Measurements from ENCODE around the gene CPEB3. TPM values are rescaled to one million over a fixed set of nuclear protein-coding genes. Genes with fewer than 3 reads are reported as not detected.
A peak's percentile ranks its signal among the peaks of the same experiment; 100 is the strongest.

CPEB3 gene
- total RNA-seq, 1 donor from 2014 or later: 13.6 TPM

DNA sequence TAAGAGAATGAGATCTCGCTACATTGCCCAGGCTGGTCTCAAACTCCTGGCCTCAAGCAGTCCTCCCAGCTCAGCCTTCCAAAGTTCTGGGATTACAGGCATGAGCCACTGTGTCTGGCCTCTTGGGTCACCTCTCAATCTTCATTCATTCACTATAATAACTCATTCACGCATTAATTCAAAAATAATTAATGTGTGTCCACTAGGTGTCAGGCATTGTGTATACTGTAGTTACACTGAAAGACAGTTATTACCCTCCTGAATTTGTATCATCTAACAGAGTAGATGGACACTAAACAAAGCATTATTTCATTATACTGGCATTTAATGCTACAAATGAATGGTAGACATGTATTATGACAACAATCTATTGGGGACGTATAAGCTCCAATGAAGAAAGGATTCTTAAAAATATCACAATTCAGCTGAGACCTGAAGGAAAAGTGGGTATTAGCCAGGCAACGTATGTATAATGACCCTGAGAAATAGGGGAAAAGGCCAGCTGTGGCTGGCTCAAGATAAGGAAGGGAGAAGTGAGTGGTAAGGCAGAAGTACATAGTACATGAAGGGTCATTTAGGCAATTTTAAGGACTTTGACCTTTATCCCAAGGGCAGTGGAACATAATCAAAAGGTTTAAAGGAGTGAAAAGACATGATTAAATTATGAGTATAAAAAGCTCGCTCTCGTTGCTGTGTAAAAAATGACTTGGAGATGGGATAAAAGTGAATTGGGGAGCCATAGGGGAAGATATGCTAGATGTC is 216.6 kb downstream of the CPEB3 start:
- peaks cover 10% of the 10 kb centered on the region for H3K36me3 ChIP-seq
- H3K27ac ChIP-seq (replicated peaks): no peak overlapping the region
- H3K4me3 ChIP-seq: no peak overlapping the region
- DNase-seq: no peak
- no peaks in the 10 kb centered on the region for H3K27me3 ChIP-seq (ENCODE audit: low read depth)
- H3K4me1 ChIP-seq: peaks cover 8% of the 10 kb centered on the region
- intact Hi-C loops (cut with micrococcal nuclease): no loop called here
- TF ChIP-seq, protein P1, sequence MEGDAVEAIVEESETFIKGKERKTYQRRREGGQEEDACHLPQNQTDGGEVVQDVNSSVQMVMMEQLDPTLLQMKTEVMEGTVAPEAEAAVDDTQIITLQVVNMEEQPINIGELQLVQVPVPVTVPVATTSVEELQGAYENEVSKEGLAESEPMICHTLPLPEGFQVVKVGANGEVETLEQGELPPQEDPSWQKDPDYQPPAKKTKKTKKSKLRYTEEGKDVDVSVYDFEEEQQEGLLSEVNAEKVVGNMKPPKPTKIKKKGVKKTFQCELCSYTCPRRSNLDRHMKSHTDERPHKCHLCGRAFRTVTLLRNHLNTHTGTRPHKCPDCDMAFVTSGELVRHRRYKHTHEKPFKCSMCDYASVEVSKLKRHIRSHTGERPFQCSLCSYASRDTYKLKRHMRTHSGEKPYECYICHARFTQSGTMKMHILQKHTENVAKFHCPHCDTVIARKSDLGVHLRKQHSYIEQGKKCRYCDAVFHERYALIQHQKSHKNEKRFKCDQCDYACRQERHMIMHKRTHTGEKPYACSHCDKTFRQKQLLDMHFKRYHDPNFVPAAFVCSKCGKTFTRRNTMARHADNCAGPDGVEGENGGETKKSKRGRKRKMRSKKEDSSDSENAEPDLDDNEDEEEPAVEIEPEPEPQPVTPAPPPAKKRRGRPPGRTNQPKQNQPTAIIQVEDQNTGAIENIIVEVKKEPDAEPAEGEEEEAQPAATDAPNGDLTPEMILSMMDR (IDR thresholded peaks at IDR 0.05; ENCODE audit: borderline replicate concordance): peak; percentile 33
- no peaks in the 10 kb centered on the region for H3K9me3 ChIP-seq (replicated peaks)

DNA sequence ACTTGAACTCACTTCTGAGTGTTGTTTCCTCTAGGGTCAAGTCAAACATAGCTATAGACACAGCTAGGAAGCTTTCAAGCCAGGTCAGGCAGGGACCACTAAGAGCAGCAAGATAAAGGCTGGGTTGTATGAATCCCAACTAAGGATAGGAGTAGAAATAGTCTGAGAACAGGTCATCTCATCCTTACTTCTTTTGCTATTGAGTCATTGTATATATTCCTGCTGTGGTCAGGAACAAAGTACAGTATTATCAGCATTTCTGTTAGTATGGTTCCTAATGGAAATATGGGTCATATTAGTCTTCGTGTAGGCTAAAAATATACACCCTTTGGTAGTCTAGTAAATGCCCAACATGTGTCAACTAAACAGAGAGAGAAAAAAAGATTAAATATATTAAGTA is 222.0 kb downstream of the CPEB3 start:
- Histone ChIP-seq H3K4me3 (no peak overlapping the region), H3K4me1 (peaks cover 19% of the 10 kb centered on the region), H3K36me3 (no peaks in the 10 kb centered on the region), H3K9me3 (replicated peaks) (no peaks in the 10 kb centered on the region), H3K27ac (replicated peaks) (no peak overlapping the region), H3K27me3 (ENCODE audit: low read depth) (no peaks in the 10 kb centered on the region)
- no peak for DNase-seq
- intact Hi-C loops (cut with micrococcal nuclease): no loop called here
- TF ChIP-seq, protein P1 (IDR thresholded peaks at IDR 0.05; ENCODE audit: borderline replicate concordance): no peak

DNA sequence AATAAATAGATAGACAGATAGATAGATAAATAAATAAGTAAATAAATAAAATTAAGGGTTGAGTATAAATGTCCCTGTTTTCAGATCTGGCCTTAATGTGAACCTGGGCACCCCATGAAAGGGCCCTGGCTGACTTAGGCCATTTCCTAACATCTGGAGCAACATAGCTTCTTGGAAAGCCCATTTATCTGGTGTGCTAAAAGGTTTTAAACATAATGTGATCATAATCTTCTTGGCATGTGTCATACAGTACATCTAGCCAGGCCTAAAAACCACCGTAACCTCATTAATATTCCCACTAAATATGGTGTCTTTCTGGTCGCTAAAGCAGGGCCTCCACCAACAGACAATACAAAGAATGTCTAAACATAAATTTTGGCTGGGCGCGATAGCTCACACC is 224.5 kb downstream of the CPEB3 start:
- intact Hi-C loops (cut with micrococcal nuclease): no loop called here
- DNase-seq: no peak
- TF ChIP-seq, protein P1 (IDR thresholded peaks at IDR 0.05; ENCODE audit: borderline replicate concordance): no peak

DNA sequence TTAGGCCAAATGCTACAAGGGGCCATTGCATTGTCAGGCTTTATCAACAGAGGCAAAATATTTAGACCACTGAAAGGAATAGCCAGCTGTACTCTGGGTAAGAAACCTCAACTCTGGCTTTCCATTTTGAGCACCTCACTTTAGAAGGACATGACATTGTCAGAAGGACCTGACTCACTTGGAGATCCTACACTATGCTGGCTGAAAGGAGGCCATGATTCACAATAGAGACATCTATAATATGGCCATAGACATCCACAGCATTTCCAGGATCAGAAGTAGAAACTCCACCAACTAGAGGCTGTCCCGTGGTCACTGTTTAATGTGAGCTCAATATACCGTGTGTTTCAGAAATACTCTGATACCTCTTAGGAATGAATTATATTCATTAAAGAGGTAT is 226.4 kb downstream of the CPEB3 start:
- Histone ChIP-seq H3K27ac (replicated peaks) (peak overlapping the region; percentile 78), H3K4me3 (no peak overlapping the region), H3K36me3 (no peaks in the 10 kb centered on the region), H3K4me1 (peaks cover 33% of the 10 kb centered on the region), H3K9me3 (replicated peaks) (no peaks in the 10 kb centered on the region), H3K27me3 (ENCODE audit: low read depth) (no peaks in the 10 kb centered on the region)
- no peak for DNase-seq
- intact Hi-C loops (cut with micrococcal nuclease): no loop called here
- TF ChIP-seq, protein P1 (IDR thresholded peaks at IDR 0.05; ENCODE audit: borderline replicate concordance): no peak

More for the DNA sequence above, 224.5 kb downstream of the CPEB3 start:
- H3K4me1 ChIP-seq: peaks cover 33% of the 10 kb centered on the region
- no peaks in the 10 kb centered on the region for H3K27me3 ChIP-seq (ENCODE audit: low read depth)
- H3K9me3 ChIP-seq (replicated peaks): no peaks in the 10 kb centered on the region
- H3K36me3 ChIP-seq: no peaks in the 10 kb centered on the region
- H3K27ac ChIP-seq (replicated peaks): no peak overlapping the region
- H3K4me3 ChIP-seq: no peak overlapping the region

GRCh38 chr10:92062273-92062672 is 228.6 kb downstream of the CPEB3 start:
- TF ChIP-seq, protein P1 (IDR thresholded peaks at IDR 0.05; ENCODE audit: borderline replicate concordance): no peak
- H3K36me3 ChIP-seq: no peaks in the 10 kb centered on the region
- H3K27ac ChIP-seq (replicated peaks): peak overlapping the region; percentile 78
- H3K9me3 ChIP-seq (replicated peaks): no peaks in the 10 kb centered on the region
- intact Hi-C loops (cut with micrococcal nuclease): no loop called here
- no peaks in the 10 kb centered on the region for H3K27me3 ChIP-seq (ENCODE audit: low read depth)
- H3K4me1 ChIP-seq: peaks cover 28% of the 10 kb centered on the region
- no peak for DNase-seq
- H3K4me3 ChIP-seq: no peak overlapping the region

All from left ventricle myocardium inferior (tissue), 1 donor.